ENCODE data around the gene OSBPL8. TPM values are rescaled to one million over a fixed set of nuclear protein-coding genes. Genes with fewer than 3 reads are reported as not detected.

OSBPL8 gene
- total and polyA plus RNA-seq, 2 experiments from 2014 or later: 78.0 to 124 TPM

- Histone ChIP-seq H3F3A (replicated peaks; ENCODE audit: low read depth) (no peaks in the 10 kb centered on the region), H4K20me1 (replicated peaks; ENCODE audit: insufficient read depth) (0 out of 2 replicates have a peak, but pooled peaks cover 4% of the 10 kb centered on the region), H3K4me1 (ENCODE audit: insufficient read depth) (no peaks in the 10 kb centered on the region), H3K9me2 (ENCODE audit: insufficient read depth) (no peaks in the 10 kb centered on the region), H3K4me2 (no peak overlapping the region), H3K79me2 (replicated peaks; ENCODE audit: insufficient read depth) (no peaks in the 10 kb centered on the region; the same call in 1 of the 2 replicates), H2AFZ (no peak overlapping the region), H3K36me3 (ENCODE audit: insufficient read depth) (no peaks in the 10 kb centered on the region), H3K4me3 (no peak overlapping the region), H3K27me3 (ENCODE audit: insufficient read depth) (no peaks in the 10 kb centered on the region), H3K27ac (ENCODE audit: low read depth) (no peak overlapping the region)
- Mint-ChIP-seq H3K4me1 (no peaks in the 10 kb centered on the region), H3K27me3 (ENCODE audit: insufficient read depth, low read depth, poor library complexity) (no peaks in the 10 kb centered on the region), H3K27ac (no peak overlapping the region), H3K4me3 (no peak overlapping the region), H3K36me3 (ENCODE audit: low read depth) (no peaks in the 10 kb centered on the region), H3K9me3 (no peaks in the 10 kb centered on the region)
- DNase-seq (ENCODE audit: low spot score) (no peak), ATAC-seq (no peak)
- TF ChIP-seq JUNB (IDR thresholded peaks at IDR 0.05; ENCODE audit: unreplicated experiment): no peak
- no peak for TF ChIP-seq REST (IDR thresholded peaks at IDR 0.05; ENCODE audit: unreplicated experiment)
- no peak for TF ChIP-seq ZNF114 (CRISPR knock-in tag; IDR thresholded peaks at IDR 0.05)
- TF ChIP-seq ZNF462 (CRISPR knock-in tag; IDR thresholded peaks at IDR 0.05): no peak
- no peak for TF ChIP-seq CTCF (conservative IDR thresholded peaks at IDR 0.05; ENCODE audit: low read depth in 2 of 2)
- no peak for TF ChIP-seq STAT1 (IDR thresholded peaks at IDR 0.05; ENCODE audit: unreplicated experiment)
- TF ChIP-seq EZH2 (IDR thresholded peaks at IDR 0.05; ENCODE audit: low read depth, unreplicated experiment): no peak
- no peak for TF ChIP-seq POLR2AphosphoS5 (IDR thresholded peaks at IDR 0.05; ENCODE audit: low read depth)
- TF ChIP-seq CREB1 (CRISPR knock-in tag; IDR thresholded peaks at IDR 0.05; ENCODE audit: low read depth): no peak
Observed at GRCh38 chr12:76402259-76402658, 157.3 kb downstream of the OSBPL8 start.

All from GM23338 (cell line).